Measurements from ENCODE around the gene FPGS. TPM values are rescaled to one million over a fixed set of nuclear protein-coding genes. Genes with fewer than 3 reads are reported as not detected.
A peak's percentile ranks its signal among the peaks of the same experiment; 100 is the strongest.

Gene FPGS
- total and polyA plus RNA-seq, 8 donors: 38.8 to 97.4 (median 51.8) TPM

DNA sequence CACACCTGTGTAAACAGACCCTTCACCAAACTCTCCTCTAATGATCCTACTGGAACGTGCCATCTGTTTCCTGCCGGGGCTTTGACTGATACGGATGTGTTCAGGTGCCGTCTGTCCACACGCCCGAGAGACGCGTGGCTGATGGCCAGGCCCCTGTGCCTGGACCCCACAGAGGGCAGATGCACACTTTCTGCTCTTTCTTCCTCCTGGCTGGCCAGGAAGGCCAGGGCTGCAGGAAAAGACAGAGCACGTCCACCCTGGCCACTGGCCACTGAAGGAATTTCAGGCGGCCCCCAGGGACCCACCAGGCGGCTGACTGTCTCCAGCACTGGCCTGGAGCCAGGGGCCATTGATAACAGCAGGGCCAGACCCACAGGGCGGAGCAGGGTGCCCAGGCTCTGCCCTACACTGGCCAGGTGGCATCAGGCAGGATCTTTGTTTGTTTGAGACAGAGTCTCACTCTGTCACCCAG is 55.4 kb downstream of the FPGS start:
- TF ChIP-seq, protein P1, sequence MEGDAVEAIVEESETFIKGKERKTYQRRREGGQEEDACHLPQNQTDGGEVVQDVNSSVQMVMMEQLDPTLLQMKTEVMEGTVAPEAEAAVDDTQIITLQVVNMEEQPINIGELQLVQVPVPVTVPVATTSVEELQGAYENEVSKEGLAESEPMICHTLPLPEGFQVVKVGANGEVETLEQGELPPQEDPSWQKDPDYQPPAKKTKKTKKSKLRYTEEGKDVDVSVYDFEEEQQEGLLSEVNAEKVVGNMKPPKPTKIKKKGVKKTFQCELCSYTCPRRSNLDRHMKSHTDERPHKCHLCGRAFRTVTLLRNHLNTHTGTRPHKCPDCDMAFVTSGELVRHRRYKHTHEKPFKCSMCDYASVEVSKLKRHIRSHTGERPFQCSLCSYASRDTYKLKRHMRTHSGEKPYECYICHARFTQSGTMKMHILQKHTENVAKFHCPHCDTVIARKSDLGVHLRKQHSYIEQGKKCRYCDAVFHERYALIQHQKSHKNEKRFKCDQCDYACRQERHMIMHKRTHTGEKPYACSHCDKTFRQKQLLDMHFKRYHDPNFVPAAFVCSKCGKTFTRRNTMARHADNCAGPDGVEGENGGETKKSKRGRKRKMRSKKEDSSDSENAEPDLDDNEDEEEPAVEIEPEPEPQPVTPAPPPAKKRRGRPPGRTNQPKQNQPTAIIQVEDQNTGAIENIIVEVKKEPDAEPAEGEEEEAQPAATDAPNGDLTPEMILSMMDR (IDR thresholded peaks at IDR 0.05): no peak
- intact Hi-C loops (cut with DNase I): no loop called here
- peaks cover 29 to 83% of the 10 kb centered on the region in 2 donors for H3K4me1 ChIP-seq
- no peaks in the 10 kb centered on the region for H3K36me3 ChIP-seq
- no peaks in the 10 kb centered on the region for H3K9me3 ChIP-seq
- DNase-seq (no peak), ATAC-seq (no peak)
- no peak overlapping the region for H3K4me3 ChIP-seq
- H3K27me3 ChIP-seq: no peaks in the 10 kb centered on the region
- H3K27ac ChIP-seq: peak overlapping the region in 1 of 2 donors; percentile 50

GRCh38 chr9:127860260-127860659 is 57.6 kb downstream of the FPGS start:
- Histone ChIP-seq H3K4me3 (no peak overlapping the region), H3K4me1 (peaks cover 24 to 89% of the 10 kb centered on the region in 2 donors), H3K27ac (no peak overlapping the region), H3K27me3 (no peaks in the 10 kb centered on the region), H3K9me3 (no peaks in the 10 kb centered on the region), H3K36me3 (no peaks in the 10 kb centered on the region)
- ATAC-seq: no peak
- intact Hi-C loops (cut with DNase I): no loop called here
- TF ChIP-seq, protein P1 (IDR thresholded peaks at IDR 0.05): no peak
- no peak for DNase-seq

- Histone ChIP-seq H3K4me1 (peaks cover 24 to 87% of the 10 kb centered on the region in 2 donors), H3K27ac (no peak overlapping the region), H3K9me3 (no peaks in the 10 kb centered on the region), H3K27me3 (no peaks in the 10 kb centered on the region), H3K4me3 (no peak overlapping the region), H3K36me3 (no peaks in the 10 kb centered on the region)
- ATAC-seq: no peak
- TF ChIP-seq, protein P1 (IDR thresholded peaks at IDR 0.05): no peak
- intact Hi-C loops (cut with DNase I): no loop called here
- no peak for DNase-seq
Observed at GRCh38 chr9:127860779-127861178, 58.1 kb downstream of the FPGS start.

DNA sequence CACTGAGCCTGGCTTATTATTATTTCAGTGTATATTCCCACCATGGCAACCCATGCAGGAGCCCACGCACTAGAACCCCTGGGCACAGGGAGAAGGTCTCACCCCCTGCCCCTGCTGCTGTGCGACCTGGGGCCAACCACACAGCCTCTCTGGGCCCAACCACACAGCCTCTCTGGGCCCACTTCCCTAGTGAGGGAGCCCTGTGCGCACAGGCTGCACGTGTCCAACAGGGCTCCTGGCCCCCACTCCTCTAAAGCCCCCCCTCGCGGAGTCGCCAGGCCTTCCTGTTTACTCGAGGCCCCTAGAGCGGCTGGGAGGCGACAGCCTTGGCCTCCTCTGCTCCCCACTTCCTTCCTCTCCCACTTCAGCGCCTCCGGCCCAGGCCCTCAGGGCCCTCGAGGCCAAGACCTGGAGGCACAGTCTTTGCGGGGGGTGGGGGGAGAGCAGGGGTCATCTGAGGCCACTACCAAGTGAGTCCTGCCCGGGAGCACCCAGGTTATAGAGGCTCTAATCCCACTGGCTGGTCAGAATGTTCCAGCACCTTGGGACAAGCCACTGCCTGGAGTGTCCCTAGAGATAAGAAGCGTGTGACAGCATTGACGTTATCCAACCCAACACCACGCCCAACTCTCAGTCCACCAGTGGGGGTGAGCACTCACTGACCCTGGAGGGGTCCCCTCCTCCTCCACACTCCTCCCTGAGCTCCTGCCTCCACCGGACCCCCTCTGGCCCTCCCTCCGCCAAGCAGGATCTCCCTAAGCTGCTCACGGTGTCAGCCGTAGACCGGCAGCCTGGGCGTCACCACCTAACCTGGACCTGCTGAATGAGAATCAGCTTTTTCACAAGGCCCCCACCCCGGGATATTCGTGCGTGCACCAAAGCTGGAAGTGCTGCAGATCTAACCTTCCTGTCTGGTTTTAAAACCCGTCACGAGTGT is 59.7 kb downstream of the FPGS start:
- Histone ChIP-seq H3K27ac (peak overlapping the region; percentile 75 to 78), H3K36me3 (peaks cover 0 to 2% of the 10 kb centered on the region in 2 donors), H3K4me1 (peaks cover 24 to 84% of the 10 kb centered on the region in 2 donors), H3K4me3 (no peak overlapping the region), H3K9me3 (no peaks in the 10 kb centered on the region), H3K27me3 (no peaks in the 10 kb centered on the region)
- peak in 3 of 4 donors; percentile 79 to 91 (median 91) for DNase-seq
- TF ChIP-seq, protein P1 (IDR thresholded peaks at IDR 0.05): no peak
- ATAC-seq: peak; percentile 85
- intact Hi-C loops (cut with DNase I): no loop called here

DNA sequence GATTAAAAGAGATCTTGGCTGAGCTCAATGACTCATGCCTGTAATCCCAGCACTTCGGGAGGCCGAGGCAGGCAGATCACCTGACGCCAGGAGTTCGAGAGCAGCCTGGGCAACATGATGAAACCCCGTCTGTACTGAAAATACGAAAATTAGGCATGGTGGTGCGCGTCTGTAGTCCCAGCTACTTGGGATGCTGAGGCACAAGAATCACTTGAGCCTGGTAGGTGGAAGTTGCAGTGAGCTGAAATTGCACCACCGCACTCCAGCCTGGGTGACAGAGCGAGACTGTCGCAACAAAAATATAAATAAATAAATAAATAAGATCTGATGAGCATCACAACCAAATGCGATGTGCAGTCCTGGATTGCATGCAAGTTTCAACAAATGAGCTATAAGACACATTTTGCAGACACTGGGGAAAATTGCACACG is 60.5 kb downstream of the FPGS start:
- no peaks in the 10 kb centered on the region for H3K9me3 ChIP-seq
- no peak for ATAC-seq
- peaks cover 19 to 84% of the 10 kb centered on the region in 2 donors for H3K4me1 ChIP-seq
- H3K27me3 ChIP-seq: no peaks in the 10 kb centered on the region
- peaks cover 0 to 11% of the 10 kb centered on the region in 2 donors for H3K36me3 ChIP-seq
- no peak overlapping the region for H3K4me3 ChIP-seq
- peak overlapping the region; percentile 75 to 78 for H3K27ac ChIP-seq
- intact Hi-C loops (cut with DNase I): no loop called here
- TF ChIP-seq, protein P1 (IDR thresholded peaks at IDR 0.05): no peak
- DNase-seq: no peak

All from left lung (tissue), 10 donors.